ENCODE results near the gene GPER1.

GPER1 gene

DNA sequence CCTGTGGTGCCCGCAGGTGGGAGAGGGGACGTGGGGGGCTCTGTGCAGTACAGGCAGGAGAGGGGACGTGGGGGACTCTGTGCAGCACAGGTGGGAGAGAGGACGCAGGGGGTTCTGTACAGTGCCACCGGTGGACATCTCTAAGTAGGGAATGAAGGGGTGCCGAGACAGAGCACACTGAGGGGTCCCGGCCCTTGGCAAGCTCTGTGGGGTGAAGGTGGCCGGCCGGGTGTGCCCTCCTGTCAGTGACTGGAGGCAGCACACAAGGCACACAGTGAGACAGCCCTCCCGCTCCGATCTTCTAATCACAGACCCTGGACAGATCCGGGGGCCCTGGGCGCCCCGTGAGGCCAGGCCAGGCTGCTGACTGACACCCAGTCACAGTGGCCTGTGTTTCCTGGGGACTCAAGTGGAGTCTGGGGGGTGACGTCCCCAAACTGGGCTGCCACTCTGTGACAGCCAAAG is 32.4 kb upstream of the GPER1 start:
- H3K79me2 ChIP-seq (ENCODE audit: insufficient read depth, low read length), result no peaks in the 10 kb centered on the region
- no peaks in the 10 kb centered on the region for H3K36me3 ChIP-seq (ENCODE audit: low read length)
- no peaks in the 10 kb centered on the region for H3K9me3 ChIP-seq (ENCODE audit: insufficient read depth, low read length)
- H3K4me2 ChIP-seq (ENCODE audit: low read depth, low read length, poor library complexity, severe bottlenecking), result no peak overlapping the region
- no peak overlapping the region for H3K9ac ChIP-seq (ENCODE audit: low read length)
- no peak overlapping the region for H3K27ac ChIP-seq (ENCODE audit: low read depth, low read length)
- H3K4me3 ChIP-seq (ENCODE audit: insufficient read depth, low read length, poor library complexity, severe bottlenecking), result no peak overlapping the region
- H2AFZ ChIP-seq (ENCODE audit: low read depth, low read length, severe bottlenecking), result no peak overlapping the region
- no peaks in the 10 kb centered on the region for H4K20me1 ChIP-seq (ENCODE audit: low read depth, low read length)
- H3K9me2 ChIP-seq (replicated peaks; ENCODE audit: insufficient read depth, low read length), result no peaks in the 10 kb centered on the region
- H3F3A ChIP-seq (ENCODE audit: insufficient read depth), result no peaks in the 10 kb centered on the region
- H3K27me3 ChIP-seq (ENCODE audit: low read length), result no peaks in the 10 kb centered on the region
- TF ChIP-seq EZH2phosphoT487 (conservative IDR thresholded peaks at IDR 0.05; ENCODE audit: low read length), result no peak
- TF ChIP-seq, protein P1, sequence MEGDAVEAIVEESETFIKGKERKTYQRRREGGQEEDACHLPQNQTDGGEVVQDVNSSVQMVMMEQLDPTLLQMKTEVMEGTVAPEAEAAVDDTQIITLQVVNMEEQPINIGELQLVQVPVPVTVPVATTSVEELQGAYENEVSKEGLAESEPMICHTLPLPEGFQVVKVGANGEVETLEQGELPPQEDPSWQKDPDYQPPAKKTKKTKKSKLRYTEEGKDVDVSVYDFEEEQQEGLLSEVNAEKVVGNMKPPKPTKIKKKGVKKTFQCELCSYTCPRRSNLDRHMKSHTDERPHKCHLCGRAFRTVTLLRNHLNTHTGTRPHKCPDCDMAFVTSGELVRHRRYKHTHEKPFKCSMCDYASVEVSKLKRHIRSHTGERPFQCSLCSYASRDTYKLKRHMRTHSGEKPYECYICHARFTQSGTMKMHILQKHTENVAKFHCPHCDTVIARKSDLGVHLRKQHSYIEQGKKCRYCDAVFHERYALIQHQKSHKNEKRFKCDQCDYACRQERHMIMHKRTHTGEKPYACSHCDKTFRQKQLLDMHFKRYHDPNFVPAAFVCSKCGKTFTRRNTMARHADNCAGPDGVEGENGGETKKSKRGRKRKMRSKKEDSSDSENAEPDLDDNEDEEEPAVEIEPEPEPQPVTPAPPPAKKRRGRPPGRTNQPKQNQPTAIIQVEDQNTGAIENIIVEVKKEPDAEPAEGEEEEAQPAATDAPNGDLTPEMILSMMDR (IDR thresholded peaks at IDR 0.05; ENCODE audit: insufficient read depth, low read length, poor library complexity, severe bottlenecking), result no peak

DNA sequence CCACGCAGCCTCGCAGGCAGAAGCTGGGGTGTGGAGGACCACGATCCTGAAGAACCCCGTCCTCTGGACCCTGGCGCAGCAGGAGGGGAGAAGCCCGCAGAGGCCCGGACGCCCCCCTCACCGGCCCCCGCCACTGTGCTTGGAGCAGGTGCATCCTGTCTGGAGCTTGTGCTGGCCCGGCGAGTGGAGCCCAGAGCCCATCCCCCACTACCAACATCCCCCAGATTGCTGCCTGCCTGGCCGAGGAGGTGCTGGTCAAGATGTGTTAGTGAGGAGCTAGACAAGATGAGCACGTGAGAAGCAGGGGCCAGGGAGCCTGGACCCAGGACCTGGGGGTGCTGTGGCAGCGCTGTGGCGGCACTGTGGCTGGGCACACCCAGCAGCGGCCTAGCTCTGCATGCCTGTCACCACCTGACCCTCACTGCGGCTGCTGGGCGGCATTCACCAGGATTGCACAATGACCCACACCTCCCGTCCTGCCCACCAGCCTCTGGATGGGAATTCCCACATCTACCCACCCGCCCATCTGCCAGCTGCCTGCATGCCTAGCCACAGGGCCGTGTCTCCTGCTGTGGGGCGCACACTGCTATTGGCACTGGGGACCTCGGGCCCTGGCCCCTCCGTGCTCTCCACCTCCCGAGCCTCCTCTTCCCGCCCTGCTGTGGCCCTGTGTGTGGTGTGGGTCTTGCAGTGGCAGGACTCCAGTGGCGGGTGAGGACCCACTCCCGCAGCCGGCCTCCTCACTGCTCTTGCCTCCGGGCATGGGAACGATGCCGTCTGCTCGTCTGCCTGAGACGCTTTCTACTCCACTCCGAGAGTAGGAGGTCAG is 31.7 kb upstream of the GPER1 start:
- Histone ChIP-seq H3K4me2 (ENCODE audit: low read depth, low read length, poor library complexity, severe bottlenecking) (no peak overlapping the region), H4K20me1 (ENCODE audit: low read depth, low read length) (no peaks in the 10 kb centered on the region), H2AFZ (ENCODE audit: low read depth, low read length, severe bottlenecking) (no peak overlapping the region), H3K4me3 (ENCODE audit: insufficient read depth, low read length, poor library complexity, severe bottlenecking) (no peak overlapping the region), H3K9me3 (ENCODE audit: insufficient read depth, low read length) (no peaks in the 10 kb centered on the region), H3K27ac (ENCODE audit: low read depth, low read length) (no peak overlapping the region), H3K9me2 (replicated peaks; ENCODE audit: insufficient read depth, low read length) (no peaks in the 10 kb centered on the region), H3K36me3 (ENCODE audit: low read length) (no peaks in the 10 kb centered on the region), H3K79me2 (ENCODE audit: insufficient read depth, low read length) (no peaks in the 10 kb centered on the region), H3F3A (ENCODE audit: insufficient read depth) (no peaks in the 10 kb centered on the region), H3K27me3 (ENCODE audit: low read length) (no peaks in the 10 kb centered on the region), H3K9ac (ENCODE audit: low read length) (no peak overlapping the region)
- TF ChIP-seq, protein P1 (IDR thresholded peaks at IDR 0.05; ENCODE audit: insufficient read depth, low read length, poor library complexity, severe bottlenecking), result no peak
- no peak for TF ChIP-seq EZH2phosphoT487 (conservative IDR thresholded peaks at IDR 0.05; ENCODE audit: low read length)

DNA sequence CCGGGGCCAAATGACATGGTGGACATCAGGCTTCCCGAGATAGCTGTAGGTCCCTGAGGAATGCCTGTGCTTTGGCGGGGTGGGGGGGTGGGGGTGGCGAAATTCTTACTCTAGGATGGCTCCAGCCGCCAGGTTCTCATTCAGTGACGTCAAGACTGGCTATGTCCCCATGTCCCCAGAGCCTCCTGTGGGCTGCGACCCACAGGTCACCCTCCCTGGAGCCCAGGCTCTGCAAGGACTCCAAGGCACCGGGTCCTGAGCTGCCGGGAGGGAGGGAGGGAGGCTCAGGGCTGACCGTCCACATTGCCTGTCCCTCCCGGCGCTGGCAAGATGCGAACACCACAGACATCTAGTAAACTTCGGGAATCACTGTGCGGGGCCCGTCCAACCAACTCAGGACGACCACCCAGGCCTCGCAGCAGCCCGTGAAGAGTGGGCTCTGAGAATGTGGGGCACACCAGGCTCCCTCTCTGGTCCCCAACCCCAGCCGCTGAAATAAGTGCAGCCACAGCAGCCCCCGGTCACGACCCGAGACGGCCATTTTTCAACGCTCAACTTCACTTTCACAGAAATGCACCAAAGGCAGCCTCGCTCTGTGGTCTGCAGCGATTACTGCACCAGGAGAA is 31.0 kb upstream of the GPER1 start:
- Histone ChIP-seq H3K79me2 (ENCODE audit: insufficient read depth, low read length) (no peaks in the 10 kb centered on the region), H3K27me3 (ENCODE audit: low read length) (no peaks in the 10 kb centered on the region), H4K20me1 (ENCODE audit: low read depth, low read length) (no peaks in the 10 kb centered on the region), H3K4me2 (ENCODE audit: low read depth, low read length, poor library complexity, severe bottlenecking) (no peak overlapping the region), H3K9me2 (replicated peaks; ENCODE audit: insufficient read depth, low read length) (no peaks in the 10 kb centered on the region), H3F3A (ENCODE audit: insufficient read depth) (no peaks in the 10 kb centered on the region), H3K9me3 (ENCODE audit: insufficient read depth, low read length) (no peaks in the 10 kb centered on the region), H3K27ac (ENCODE audit: low read depth, low read length) (no peak overlapping the region), H2AFZ (ENCODE audit: low read depth, low read length, severe bottlenecking) (no peak overlapping the region), H3K9ac (ENCODE audit: low read length) (no peak overlapping the region), H3K36me3 (ENCODE audit: low read length) (no peaks in the 10 kb centered on the region), H3K4me3 (ENCODE audit: insufficient read depth, low read length, poor library complexity, severe bottlenecking) (no peak overlapping the region)
- TF ChIP-seq, protein P1 (IDR thresholded peaks at IDR 0.05; ENCODE audit: insufficient read depth, low read length, poor library complexity, severe bottlenecking), result no peak
- TF ChIP-seq EZH2phosphoT487 (conservative IDR thresholded peaks at IDR 0.05; ENCODE audit: low read length), result no peak

Measured in SU-DHL-6 (cell line).